Lower leg skin (tissue), 3 donors: ENCODE data around the gene ATP2B3.

Experiments
- POLR2A ChIP-seq, 2 donors: fragments of 450-650 bp; IDR thresholded peaks; one replicate each; pipeline ENCODE4 v1.6.1; 2016 to 2017; ENCODE audit warnings: antibody characterized with exemption in 2 of 2, mild to moderate bottlenecking in 1 of 2, moderate library complexity in 1 of 2
- TF ChIP-seq, protein P1 (sequence below), 3 donors: fragments of 450-650 bp; IDR thresholded peaks; one replicate each; pipeline ENCODE4 v1.5.1; 2016; ENCODE audit warnings: antibody characterized with exemption in 3 of 3, mild to moderate bottlenecking in 3 of 3, moderate library complexity in 2 of 3

DNA sequence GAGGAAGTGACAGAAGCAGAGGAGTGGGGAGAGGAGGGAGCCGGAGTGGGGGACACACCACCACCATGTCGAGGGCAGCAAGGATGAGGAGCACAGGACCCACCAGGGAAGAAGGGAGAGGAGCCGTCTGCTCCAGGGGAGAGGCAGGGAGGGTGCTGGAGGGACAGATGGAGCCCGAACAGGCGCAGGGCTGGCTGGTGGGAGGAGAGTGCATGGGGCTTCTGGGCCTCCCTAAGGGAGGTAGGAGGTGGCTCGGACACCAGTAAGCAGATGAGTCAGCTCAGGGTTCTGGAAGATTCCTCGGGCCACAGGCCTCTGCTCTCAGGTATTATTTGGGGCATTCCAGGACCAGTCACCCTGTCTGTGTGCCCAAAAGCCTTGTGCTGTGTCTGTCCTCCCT is 29.8 kb downstream of the ATP2B3 start:
- TF ChIP-seq POLR2A (IDR thresholded peaks at IDR 0.05) = no peak
- TF ChIP-seq, protein P1, sequence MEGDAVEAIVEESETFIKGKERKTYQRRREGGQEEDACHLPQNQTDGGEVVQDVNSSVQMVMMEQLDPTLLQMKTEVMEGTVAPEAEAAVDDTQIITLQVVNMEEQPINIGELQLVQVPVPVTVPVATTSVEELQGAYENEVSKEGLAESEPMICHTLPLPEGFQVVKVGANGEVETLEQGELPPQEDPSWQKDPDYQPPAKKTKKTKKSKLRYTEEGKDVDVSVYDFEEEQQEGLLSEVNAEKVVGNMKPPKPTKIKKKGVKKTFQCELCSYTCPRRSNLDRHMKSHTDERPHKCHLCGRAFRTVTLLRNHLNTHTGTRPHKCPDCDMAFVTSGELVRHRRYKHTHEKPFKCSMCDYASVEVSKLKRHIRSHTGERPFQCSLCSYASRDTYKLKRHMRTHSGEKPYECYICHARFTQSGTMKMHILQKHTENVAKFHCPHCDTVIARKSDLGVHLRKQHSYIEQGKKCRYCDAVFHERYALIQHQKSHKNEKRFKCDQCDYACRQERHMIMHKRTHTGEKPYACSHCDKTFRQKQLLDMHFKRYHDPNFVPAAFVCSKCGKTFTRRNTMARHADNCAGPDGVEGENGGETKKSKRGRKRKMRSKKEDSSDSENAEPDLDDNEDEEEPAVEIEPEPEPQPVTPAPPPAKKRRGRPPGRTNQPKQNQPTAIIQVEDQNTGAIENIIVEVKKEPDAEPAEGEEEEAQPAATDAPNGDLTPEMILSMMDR (IDR thresholded peaks at IDR 0.05) = no peak
